Endometrium (tissue), 2 donors: ENCODE data around the gene MEP1A.
"Not testable (repeated sequence)": the region's sequence is repeated elsewhere in the genome, so short reads cannot be mapped to it uniquely, and the experiment has no call there.

Experiments
- FAIRE-seq: peaks from 2 replicates; lab custom pipeline; 2012; peaks lifted over from hg19 to GRCh38; lab: Jason Lieb, UNC
- donor health status: control.
- donor health status: control.

MEP1A gene

DNA sequence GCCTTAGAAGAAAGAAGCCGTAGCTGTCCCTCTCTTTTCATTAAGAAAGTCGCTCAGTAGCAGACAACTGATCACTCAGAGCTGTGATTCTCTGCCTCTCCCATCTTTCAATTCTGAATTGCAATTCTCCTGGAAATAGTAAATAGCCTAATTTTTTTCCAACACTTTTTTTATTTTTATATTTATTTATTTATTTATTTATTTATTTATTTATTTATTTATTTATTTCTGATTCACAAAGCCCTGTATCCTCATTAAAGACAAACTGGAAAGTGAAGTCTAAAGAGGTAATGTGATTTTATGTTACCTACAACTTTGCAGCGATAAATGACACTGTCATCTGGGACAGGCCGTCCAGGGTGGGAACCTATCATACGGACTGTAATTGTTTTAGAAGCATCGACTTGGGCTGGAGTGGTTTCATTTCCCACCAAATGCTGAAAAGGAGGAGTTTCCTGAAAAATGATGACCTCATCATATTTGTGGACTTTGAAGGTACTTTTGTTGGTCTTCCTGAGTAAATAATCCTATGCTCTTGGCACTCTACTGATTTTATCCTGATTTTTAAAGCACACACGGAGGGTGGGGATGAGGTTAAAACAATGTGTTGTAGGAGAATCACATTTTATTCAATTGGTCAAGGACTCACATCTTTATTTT is 41.2 kb downstream of the MEP1A start:
- not testable (repeated sequence) for FAIRE-seq

DNA sequence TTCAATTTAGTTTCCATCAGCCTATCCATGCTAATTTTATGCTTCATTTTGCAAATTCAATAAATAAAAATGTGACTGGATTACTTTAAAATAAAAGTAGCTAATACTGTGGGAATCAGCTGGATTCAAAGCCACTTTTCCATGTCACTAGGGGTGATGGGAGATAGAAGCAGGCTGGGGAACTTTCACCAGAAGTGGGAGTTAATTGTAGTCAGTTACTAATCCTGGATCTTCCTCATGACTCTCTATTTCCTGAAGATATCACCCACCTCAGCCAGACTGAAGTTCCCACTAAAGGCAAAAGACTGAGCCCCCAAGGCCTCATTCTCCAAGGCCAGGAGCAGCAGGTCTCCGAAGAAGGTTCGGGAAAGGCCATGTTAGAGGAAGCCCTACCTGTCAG is 41.8 kb downstream of the MEP1A start:
- not testable (repeated sequence) for FAIRE-seq

DNA sequence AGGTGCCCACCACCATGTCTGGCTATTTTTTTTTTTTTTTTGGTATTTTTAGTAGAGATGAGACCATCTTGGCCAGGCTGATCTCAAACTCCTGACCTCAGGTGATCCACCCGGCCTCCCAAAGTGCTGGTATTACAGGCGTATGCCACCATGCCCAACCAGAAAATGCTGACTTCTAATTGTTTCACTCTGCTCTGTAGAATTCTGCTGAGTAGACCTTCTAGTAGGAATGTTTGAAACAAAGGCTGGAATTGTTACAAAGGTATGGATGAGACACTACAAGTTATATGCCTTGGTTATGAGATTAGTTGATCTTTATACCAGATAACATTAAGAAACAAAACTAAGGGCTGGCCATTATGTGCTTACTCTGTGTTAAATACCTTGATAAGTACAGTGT is 44.8 kb downstream of the MEP1A start:
- no peak for FAIRE-seq

DNA sequence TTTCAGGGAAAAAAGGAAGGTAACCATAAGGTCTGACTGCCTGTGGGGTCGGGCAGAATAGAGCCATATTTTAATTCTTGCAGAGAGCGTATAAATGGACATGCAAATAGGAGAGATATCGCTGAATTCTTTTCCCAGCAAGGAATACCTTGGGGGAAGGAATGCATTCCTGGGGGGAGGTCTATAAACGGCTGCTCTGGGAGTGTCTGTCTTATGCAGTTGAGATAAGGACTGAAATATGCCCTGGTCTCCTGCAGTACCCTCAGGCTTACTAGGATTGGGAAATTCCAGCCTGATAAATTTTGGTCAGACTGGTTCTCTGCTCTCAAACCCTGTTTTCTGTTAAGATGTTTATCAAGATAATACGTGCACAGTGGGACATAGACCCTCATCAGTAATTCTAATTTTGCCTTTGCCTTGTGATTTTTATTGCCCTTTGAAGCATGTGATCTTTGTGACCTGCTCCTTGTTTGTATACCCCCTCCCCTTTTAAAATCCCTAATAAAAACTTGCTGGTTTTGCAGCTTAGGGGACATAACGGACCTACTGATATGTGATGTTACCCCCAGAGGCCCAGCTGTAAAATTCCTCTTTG is 49.2 kb downstream of the MEP1A start:
- not testable (repeated sequence) for FAIRE-seq

DNA sequence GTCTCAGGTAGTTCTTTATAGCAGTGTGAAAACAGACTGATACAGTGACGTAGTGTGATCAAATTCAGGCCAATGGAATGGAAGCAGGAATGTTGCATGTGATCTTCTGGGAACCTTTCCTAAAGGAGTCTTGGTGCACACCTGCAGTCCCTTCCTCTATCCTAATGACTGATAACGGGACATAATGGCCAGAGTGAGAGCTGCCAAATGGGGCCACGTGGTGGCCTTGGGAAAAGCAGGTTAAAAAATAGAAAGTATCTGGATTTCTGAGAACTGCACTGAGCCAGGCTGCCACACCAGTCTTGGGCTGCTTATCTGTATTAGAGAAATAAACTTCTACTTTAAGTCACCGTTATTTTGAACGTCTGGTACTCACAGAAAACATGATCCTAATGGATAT is 51.9 kb downstream of the MEP1A start:
- no peak for FAIRE-seq

DNA sequence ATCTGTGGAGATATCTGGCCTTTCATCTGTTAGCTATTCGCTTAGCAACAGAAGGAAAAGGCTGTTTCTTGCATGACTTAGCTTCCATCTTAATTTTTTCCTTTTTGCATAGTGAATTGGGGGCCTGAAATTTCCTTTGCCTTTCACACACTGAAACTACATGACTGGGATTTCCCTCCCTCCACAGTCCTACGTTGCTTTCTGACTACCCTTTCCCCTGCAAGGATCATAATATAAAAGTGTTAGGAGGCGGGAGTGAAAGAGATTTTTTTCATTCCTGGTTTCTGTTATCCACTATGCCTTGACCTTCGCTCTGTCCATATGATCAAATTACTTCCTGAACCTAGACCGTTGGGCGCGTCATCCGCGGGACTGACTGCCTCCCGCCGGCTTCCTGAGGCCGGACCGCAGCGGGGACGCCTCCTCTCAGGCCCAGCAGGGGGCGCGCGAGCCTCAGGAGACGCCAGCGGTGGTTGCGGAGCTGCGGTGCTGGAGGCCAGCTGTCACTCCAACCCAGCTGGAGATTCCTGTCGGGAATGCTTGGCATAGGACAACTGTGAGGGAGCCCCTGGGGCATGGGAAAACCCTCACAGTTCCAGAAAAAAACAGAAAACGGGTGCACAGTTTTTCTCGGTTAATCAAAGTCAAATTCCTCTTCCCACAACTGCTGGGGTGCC is 55.6 kb downstream of the MEP1A start:
- FAIRE-seq = no peak

DNA sequence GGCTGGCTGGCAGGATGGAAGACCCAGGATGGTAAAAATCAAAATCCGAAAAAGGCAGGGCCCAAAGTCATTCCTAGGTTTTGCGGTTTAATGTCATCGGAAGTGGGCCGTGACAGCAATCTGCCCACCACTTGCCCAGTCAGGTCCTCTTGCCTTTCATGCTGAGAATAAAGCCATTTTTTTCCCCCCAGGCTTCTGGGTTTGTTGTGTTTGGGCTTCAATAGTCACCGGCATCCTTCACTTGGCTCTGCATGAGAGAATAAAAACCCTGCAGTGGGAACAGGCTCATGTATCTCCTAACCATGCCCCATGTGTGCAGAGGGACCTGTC is 56.1 kb downstream of the MEP1A start:
- FAIRE-seq = no peak

DNA sequence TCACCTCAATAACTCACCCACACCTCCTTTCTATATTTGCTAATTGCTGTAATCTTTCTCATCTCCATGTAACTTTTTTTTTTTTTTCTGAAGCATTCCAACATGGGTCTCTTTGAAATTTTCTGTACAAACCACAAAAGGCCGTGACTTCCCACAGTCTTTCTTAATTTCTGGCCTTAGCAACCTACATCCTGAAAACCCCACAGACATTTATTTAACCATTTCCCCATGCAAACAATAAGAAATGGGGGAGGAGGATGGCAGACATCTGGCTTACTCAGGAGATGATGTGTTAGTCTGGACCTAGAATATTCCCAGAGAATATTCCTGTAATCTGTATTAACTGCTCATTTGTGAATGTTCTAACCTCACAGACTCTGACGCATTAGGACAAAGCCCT is 57.6 kb downstream of the MEP1A start:
- no peak for FAIRE-seq

DNA sequence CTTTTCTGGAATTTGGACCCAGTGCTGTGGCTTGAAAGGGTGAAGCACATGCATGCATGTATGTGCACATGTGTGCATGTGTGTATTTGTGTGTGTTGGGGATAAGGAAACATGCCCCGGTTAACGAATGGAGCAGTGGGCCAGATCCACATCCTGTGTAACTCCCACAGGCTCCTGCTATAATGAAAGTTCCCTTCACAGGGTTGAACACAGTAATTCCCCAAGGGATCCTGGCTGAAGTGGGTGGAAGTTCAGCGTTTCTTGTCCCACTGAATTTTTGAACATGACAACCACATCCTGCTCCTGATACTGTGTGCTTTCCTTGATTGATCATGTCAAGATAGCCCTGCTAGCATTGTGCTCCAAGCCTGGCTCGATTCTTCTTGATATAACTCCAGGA is 58.4 kb downstream of the MEP1A start:
- FAIRE-seq = not testable (repeated sequence)

DNA sequence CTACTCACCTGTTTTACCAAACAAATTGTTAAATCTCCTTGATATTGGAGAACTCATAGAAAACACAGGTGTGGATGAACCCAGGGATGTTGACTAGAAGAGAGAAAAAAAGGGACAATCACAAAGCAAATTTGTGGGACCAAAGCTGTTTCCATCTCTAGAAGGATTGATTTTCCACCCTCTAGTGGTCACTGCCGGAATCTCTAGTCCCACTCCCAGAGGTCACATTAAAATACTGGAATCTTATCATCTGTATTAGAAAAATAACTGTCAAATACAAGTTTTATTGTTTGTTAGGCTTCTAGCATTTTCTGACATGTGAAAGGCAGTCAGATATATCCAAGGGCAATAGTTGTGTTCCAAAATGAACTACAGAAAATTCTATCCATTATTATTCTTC is 62.8 kb downstream of the MEP1A start:
- not testable (repeated sequence) for FAIRE-seq

DNA sequence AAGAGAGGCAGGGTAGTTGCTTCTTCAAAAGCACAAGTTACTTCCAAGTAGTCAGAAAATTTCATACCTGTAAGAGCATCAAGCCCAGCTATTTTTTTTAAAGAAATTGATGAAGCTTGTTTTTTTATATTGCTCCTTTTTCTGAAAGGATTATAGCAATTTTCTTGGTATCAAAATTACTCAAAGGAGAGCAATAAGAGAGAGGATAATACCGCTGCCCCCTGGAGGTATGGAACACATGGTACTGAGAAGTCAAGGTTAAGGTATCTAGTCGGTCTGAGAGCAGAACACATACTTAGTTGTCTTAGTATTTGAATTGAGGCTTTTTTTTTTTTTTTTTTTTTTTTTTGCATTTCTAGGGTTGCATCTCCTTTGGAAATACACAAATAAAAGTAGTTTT is 69.2 kb downstream of the MEP1A start:
- FAIRE-seq = no peak

DNA sequence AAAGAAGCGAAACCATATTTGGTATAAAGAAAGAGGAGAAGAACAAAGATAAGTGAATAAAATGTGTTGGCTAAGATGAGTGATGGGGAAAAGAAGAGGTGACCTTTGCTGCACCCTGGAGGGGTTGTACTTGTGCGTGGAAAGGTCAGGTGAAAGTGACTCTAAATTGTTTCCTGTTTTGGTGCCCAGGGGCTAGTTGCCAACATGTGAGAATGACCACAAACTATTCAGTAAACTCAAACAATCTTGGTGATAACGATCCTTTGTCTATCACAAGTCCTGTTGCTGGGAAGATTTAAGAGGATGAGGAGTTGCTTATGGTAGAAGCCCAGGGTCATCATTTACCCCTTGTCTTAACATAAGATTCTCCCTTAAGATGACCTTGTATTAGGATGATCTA is 70.6 kb downstream of the MEP1A start:
- FAIRE-seq = no peak

DNA sequence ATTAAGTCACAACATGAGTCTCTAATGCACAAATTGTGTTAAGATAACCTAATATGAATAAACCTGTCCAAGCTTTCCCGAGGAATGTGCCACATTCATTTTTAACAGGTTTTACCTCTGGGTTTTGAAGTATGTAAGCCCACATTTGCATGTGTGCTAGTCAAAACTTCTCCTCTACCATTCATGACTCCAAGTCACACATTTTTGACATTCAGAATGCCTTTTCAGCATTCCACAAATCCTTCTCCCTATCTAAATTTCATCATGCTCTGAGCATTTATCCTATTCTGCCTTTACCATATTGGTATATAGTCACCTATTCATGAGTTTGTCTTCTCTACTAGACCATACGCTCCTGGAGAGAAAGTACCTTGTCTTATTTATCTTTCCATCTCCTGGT is 72.0 kb downstream of the MEP1A start:
- no peak for FAIRE-seq

DNA sequence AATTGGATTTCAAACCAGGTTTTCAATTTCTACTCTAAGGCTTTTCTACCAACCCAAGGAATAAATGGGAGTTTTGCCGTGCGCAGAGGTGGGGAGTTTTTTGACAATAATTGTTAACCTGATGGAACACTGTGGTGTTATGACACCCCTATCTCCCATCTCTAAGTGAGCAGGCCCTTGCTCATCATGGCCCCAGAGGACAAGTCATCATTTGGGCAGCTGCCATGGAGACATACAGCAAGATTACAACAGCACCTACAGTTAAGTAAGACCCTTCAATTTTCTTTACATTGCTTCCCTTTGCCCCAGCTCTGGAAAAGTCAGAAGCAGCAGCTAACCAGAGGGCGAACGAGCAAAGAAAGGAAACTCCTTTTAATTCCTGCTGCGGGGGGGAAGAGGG is 74.2 kb downstream of the MEP1A start:
- no peak for FAIRE-seq

DNA sequence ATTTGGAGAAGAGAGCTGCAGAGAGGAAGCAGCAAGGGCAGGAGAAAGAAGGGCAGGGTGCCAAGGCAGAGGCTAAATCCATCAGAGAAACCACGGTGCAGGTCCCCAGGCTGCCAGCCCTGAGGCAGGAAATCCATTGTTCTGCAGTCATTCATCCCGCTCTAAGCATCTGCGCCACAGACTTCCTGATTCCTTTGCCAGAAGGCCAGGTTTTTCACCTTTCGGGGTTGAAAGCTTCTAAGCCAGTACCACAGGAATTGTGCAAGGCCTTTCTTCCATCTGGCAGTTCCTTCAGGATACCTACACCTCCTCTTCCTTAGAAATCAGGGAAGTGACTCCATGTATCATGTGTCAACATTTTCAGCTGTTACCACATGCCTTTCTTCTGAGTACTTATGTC is 82.9 kb downstream of the MEP1A start:
- FAIRE-seq = no peak

DNA sequence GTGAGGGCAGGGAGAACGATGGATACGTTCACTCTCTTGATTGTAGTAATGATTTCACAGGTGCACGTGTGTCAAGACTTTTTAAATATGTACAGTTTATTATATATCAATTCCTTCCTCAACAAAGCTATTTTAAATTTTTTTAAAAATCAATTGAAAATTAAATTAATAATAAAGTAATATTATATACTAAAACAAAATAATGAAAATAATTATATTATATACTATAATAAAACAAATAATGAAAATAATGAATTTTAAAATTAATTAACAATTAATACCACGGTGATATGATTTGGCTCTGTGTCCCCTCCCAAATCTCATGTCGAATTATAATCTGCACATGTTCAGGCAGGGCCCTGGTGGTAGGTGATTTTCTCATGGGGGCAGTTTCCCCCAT is 85.8 kb downstream of the MEP1A start:
- FAIRE-seq = no peak

DNA sequence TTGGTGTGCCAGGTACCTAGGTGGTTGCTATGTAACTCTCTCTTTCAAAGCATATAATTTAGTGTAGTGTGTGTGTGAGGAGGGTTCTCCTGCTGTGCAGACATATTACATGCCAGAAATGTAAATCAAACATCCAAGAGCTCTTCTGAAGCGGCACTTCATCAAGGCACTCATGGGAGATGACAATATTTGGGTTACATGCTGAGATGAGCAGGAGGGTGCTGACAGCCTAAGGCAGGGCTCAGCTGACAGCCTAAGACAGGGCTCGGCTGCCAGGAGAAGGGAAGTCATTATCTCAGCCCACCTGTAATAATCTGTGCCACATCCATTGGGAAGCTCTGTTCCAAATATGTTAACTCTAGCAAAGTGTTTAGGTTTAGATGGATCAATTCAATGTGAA is 89.5 kb downstream of the MEP1A start:
- no peak for FAIRE-seq

DNA sequence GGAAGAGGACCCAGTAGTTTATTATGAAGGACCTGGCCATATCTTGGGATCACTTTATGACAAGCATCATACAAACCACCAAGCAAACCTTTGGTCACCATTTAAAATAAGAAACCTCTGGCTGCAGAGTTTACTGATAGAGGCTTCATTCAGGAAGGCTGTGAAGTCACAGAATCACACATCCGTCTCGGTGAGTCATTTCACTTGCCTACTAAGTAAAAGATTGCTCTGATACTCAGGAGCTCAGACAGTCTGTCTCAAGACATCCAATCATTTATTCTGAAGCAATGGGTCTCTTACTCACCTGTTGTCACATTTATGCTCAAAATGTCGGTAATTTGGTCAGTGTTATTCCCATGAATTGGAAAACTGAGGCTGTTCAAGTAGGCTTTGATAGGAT is 94.8 kb downstream of the MEP1A start:
- FAIRE-seq = no peak

DNA sequence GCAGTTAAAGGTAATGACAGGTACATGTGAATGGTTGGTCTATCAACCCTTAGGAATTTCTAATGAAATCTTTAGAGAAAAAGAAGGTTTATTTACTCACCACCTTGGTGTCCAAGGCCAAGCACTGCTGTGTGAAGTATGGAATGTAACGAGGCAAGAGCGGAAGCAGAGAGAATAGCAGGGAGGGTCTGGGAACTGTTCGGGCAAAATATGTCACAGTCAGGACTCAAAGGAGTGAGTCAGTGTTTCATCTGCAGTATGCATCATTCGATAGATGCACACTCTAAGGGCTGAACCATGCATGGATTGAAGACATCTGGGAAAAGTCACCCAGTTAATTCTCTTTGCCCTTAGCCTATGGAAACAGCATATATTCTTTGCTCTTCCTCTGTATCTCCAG is 95.4 kb downstream of the MEP1A start:
- FAIRE-seq = no peak
